GM18508 (cell line): ENCODE measurements around the gene EPC2.
A peak's percentile ranks its signal among the peaks of the same experiment; 100 is the strongest.

Source experiments
- ATAC-seq: cut with Tn5 transposase; IDR thresholded peaks from one replicate; pipeline ENCODE4 v1.9.1; 2021; ENCODE audit warnings: moderate number of reproducible peaks; ENCODE audit not compliant: insufficient read depth, unreplicated experiment

EPC2 gene

DNA sequence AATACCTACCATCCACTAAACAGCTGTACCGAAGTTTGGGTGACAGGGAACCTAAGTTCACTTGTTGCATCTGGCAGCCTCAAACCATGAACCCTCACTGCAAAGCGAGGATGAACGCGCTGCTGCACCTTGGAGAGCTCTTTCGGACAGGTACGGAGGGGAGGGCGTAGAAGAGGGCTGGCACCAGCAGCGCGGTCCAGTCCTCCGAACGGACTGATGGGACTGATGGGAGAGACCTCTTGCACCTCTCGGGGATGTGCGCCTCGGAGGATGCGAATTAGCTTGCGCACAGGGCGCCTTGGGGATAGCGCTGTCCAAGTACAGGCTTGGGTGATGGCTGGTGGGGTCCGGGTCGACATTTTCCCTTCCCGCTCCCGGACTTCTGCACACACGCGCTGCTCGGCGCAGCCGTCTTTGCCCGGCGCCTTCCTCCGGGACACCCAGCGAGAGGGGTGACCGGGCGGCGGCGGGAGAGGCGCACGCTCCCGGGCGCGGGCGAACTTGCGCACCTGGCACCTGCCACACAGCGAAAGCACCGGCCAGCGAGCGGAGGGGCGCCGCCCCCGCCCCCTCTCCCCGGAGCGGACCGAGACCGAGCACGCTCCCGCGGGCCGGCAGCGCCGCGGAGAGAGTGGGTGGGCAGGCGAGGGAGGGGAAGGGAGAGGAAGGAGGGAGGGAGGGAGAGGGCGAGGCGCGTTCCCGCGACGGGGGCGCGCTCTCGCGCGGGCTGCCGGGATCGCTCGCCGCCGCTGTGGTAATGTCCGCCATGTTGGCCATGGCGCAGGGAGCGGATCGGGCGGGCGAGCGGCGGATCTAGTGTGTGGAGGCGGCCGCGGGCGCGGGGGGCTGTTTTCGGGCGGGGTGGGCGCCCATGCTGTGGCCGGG is at the start of gene EPC2:
TSS of gene EPC2 (plus strand) at position 754 of the 885 bp plus-strand sequence. CDS start 267 bp downstream, outside the sequence.
- peak; percentile 18 for ATAC-seq

DNA sequence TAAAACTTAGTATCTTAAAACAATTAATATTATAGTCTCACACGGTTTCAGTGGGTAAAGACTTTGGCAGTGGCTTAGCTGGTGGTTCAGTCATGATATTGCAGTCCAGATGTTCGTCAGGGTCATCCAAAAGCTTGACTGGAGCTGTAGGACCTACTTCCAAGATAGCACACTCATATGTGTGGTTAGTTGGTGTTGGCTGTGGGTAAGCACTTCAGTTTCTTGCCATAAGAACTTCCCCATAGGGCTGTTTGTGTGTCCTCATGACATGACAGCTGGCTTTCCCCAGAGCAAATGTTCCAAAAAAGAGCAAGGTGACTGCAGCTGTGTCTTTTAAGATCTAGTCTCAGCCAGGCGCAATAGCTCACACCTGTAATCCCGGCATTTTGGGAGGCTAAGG is 48.5 kb upstream of the EPC2 start:
- no peak for ATAC-seq

- no peak for ATAC-seq
Observed at GRCh38 chr2:148599109-148599991, 45.2 kb upstream of the EPC2 start.

- ATAC-seq = no peak
Observed at GRCh38 chr2:148602885-148603561, 41.5 kb upstream of the EPC2 start.

DNA sequence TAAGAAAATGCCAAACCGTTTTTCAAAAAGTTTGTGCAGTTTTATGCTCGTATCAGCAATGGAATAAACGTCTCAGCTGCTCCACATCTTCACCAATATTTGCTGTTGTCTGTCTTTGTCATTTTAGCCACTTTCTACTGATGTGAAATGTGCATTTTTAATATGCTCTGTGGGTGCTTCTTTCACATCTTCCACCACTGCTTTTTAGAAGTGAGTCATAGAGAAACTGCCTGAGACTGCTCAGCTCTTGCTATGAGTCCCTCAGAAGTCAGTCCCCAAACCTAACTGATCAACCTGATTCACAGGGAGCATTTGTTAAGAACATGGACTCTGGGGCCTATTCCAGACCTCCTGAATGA is 41.0 kb upstream of the EPC2 start:
- peak; percentile 99 for ATAC-seq

GRCh38 chr2:148604927-148605326 is 39.6 kb upstream of the EPC2 start:
- ATAC-seq = no peak

DNA sequence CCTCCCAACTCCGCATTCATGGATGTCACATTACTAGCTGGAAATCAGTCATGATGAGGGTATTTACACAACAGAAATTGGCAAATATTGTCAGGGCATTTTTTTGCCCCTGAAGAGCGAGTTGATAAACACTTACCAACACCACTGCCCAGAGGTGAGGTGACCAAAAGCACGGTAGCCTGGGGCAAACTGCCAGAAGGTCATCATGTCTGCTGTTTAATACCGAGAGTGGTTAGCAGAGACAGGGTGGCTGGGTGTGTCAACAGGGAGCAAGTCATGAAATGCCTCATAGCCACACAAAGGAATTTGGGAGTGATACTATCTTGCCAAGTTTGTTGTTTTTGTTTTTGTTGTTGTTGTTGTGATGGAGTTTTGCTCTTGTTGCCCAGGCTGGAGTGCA is 37.0 kb upstream of the EPC2 start:
- no peak for ATAC-seq

DNA sequence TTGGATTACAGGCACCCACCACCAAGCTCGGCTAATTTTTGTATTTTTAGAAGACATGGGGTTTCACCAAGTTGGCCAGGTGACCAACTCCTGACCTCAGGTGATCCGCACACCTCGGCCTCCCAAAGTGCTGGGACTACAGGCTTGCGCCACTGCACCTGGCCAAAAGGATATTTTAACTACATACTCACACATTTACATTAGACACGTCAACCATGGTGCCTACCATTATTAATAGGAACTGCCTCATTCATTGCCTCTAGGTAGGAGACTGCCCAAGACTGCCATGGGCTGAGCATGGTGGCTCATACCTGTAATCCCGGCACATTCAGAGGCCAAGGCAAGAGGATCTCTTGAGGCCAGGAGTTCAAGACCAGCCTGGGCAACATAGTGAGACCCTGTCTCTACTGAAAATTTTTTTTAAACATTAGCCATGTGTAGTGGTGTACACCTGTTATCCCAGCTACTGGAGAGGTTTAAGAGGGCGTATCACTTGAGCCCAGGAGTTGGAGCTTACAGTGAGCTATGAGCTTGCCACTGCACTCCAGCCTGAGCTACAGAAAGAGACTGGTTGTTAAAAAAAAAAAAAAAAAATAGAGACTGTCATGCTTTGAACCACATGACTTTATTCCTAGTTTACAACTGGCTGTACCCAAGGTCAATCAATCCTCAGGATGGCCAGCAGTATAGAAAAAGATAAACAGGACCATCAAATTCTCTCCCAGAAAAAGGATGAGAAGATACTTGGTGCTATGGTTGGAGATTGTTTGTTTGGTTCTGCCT is 31.1 kb upstream of the EPC2 start:
- ATAC-seq = no peak

GRCh38 chr2:148614014-148614321 is 30.6 kb upstream of the EPC2 start:
- no peak for ATAC-seq

DNA sequence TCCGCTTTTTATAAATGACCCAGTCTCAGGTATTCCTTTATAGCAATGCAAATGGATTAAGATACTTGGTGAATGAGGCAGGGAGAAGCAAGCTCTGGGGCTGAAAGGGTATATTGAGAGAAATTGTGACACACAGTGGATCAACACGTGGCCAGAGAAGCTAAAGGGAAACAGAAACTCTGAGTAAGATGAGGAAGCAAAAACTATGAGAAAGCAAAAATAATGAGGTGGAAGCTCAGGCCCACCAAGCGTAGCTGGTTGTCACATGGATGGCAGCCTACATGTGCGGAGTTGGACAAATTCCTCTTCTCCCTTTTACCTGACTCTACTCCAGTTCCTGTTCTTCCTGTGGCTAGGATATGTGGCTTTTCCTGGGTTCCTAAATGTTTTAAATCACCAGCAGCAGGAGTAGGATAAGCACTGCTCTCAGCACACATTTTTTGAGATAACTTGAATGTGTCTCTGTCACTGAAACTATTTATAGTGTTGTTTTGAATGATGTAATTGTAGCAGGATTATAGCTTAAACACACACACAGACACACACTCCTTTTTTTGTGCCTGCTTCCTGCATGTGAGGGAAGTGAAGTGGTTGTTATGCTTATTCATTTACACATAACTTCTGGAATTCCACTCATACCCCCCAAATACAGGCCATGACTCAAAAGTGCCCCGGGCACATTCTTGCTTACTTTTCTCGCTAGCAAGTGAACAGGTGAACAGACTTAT is 30.1 kb upstream of the EPC2 start:
- peak; percentile 94 for ATAC-seq

GRCh38 chr2:148615381-148615841 is 29.1 kb upstream of the EPC2 start:
- no peak for ATAC-seq

- ATAC-seq = no peak
Observed at GRCh38 chr2:148616662-148617061, 27.9 kb upstream of the EPC2 start.

DNA sequence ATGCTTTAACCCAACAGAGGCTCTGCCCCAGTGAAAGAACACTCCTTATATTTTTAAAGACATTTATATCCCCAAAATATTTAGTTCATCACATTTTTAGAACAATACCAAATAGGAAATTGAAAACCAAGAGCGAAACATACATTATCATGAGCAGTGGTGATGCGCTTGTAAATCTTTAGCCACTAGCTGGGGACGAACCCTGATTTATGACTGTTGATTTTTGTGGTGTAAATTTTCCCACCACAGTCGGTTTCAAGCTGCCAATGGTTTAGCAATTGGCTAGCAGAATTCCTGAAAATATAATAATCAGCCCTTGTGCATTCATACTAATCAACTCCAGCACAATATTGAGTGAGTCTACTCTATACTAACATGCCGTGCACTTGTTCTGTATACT is 27.3 kb upstream of the EPC2 start:
- ATAC-seq = no peak

DNA sequence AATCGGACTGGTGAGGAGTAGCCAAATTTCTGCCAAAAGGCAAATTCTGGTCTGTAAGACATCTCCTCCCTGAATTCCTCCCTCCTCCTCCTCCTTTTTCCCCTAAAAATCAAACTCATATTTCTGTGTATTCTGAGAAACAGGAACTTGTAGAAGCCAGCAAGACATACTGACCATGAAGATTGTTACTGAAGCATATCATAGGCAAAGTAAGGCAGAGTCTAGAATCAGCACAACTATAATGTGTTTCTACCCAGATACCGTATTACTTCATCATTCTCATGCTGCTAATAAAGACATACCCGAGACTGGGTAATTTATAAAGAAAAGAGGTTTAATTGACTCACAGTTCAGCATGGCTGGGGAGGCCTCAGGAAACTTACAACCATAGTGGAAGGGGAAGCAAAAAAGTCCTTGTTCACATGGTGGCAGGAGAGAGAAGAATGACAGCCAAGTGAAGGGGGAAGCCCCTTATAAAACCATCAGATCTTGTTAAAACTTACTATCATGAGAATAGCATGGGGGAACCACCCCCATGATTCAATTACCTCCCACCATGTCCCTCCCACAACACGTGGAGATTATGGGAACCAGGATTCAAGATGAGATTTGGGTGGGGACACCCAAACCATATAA is 24.9 kb upstream of the EPC2 start:
- no peak for ATAC-seq

DNA sequence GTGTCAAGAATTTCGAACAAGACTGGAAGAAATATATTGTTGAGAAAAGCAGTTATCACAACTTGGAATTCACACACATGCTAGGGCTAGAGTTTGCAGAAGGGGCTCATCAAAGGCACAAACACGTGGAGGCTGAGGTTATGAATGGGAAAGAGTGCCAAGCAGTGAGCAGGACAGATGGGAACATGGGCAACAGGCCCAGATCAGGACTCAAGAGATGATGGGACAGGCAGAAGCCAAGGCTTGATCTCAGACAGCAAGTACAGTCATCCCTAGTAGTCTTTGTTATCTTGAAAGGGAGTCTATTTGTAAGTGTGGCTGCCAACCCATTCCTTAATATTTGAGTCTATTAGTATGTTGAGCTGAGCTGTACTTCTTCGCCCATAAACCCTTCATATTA is 22.2 kb upstream of the EPC2 start:
- ATAC-seq = no peak

- ATAC-seq = no peak
Observed at GRCh38 chr2:148623086-148623485, 21.5 kb upstream of the EPC2 start.

- ATAC-seq = no peak
Observed at GRCh38 chr2:148627224-148627623, 17.3 kb upstream of the EPC2 start.

GRCh38 chr2:148634749-148635148 is 9.8 kb upstream of the EPC2 start:
- no peak for ATAC-seq

GRCh38 chr2:148638543-148638942 is 6.0 kb upstream of the EPC2 start:
- ATAC-seq = no peak
